ENCODE data around the gene SRRM1. TPM values are rescaled to one million over a fixed set of nuclear protein-coding genes. Genes with fewer than 3 reads are reported as not detected.

Gene SRRM1
- total and polyA plus RNA-seq, 9 of the 15 experiments (the other 6 are each of a cell fraction or from before 2014, with no cell fraction given), result 54.5 to 268 (median 115) TPM

GRCh38 chr1:24643363-24644099 is 429 bp downstream of the SRRM1 start (continued):
- TF ChIP-seq SAP30 (IDR thresholded peaks at IDR 0.05; ENCODE audit: borderline replicate concordance, insufficient read depth, low read depth, low read length, poor library complexity, severe bottlenecking), result peak; percentile 80
- TF ChIP-seq ZNF668 (CRISPR knock-in tag; IDR thresholded peaks at IDR 0.05), result no peak
- no peak for TF ChIP-seq RBM14 (IDR thresholded peaks at IDR 0.05; ENCODE audit: borderline replicate concordance, insufficient read depth, low read depth, low read length)
- TF ChIP-seq ZNF239 (CRISPR knock-in tag; IDR thresholded peaks at IDR 0.05), result no peak
- TF ChIP-seq SMARCC2 (IDR thresholded peaks at IDR 0.05; ENCODE audit: low read depth), result no peak
- TF ChIP-seq ZKSCAN3 (CRISPR knock-in tag; IDR thresholded peaks at IDR 0.05), result no peak
- no peak for TF ChIP-seq KAT7 (CRISPR knock-in tag; IDR thresholded peaks at IDR 0.05; ENCODE audit: borderline replicate concordance)
- no peak for TF ChIP-seq RBM15 (IDR thresholded peaks at IDR 0.05; ENCODE audit: insufficient read depth, low read length)
- TF ChIP-seq HMG20B (CRISPR knock-in tag; IDR thresholded peaks at IDR 0.05), result no peak
- no peak for TF ChIP-seq KLF10 (CRISPR knock-in tag; IDR thresholded peaks at IDR 0.05)
- TF ChIP-seq ZNF740 (CRISPR knock-in tag; IDR thresholded peaks at IDR 0.05), result peak; percentile 97
- peak in 1 of 2 experiments; percentile 99; a peak in 2 of 4 replicates for TF ChIP-seq ZNF740 (tag; IDR thresholded peaks at IDR 0.05)
- no peak for TF ChIP-seq ZNF324 (CRISPR knock-in tag; IDR thresholded peaks at IDR 0.05)
- no peak for TF ChIP-seq ZNF3 (CRISPR knock-in tag; IDR thresholded peaks at IDR 0.05)
- no peak for TF ChIP-seq PHTF2 (CRISPR knock-in tag; IDR thresholded peaks at IDR 0.05)
- no peak for TF ChIP-seq FOS (IDR thresholded peaks at IDR 0.05; ENCODE audit: extremely low read depth, insufficient read length)
- TF ChIP-seq SRSF9 (IDR thresholded peaks at IDR 0.05; ENCODE audit: borderline replicate concordance, low read depth, low read length), result no peak
- TF ChIP-seq UBTF (IDR thresholded peaks at IDR 0.05; ENCODE audit: borderline replicate concordance in 1 of 2, low read depth in 2 of 2, low read length in 2 of 2), result peak; percentile 37 to 81; a peak in 1 of 4 replicates
- no peak for TF ChIP-seq SMAD3 (CRISPR knock-in tag; conservative IDR thresholded peaks at IDR 0.05)
- 0 out of 2 replicates have a peak, but pooled peaks have one; percentile 19 for TF ChIP-seq E2F3 (CRISPR knock-in tag; IDR thresholded peaks at IDR 0.05)
- no peak for TF ChIP-seq CREB3 (tag; conservative IDR thresholded peaks at IDR 0.05; ENCODE audit: low read depth)
- TF ChIP-seq PPARD (CRISPR knock-in tag; IDR thresholded peaks at IDR 0.05), result no peak
- TF ChIP-seq U2AF1 (optimal IDR thresholded peaks at IDR 0.05; ENCODE audit: low read depth, low read length), result no peak
- no peak for TF ChIP-seq THRAP3 (IDR thresholded peaks at IDR 0.05; ENCODE audit: borderline replicate concordance)
